HG02981 (cell line): Measurements from ENCODE around the gene PLLP.

ENCODE experiments used
- ATAC-seq: cut with Tn5 transposase; IDR thresholded peaks from one replicate; pipeline ENCODE4 v1.9.1; 2021; ENCODE audit warnings: mild to moderate bottlenecking, moderate library complexity; ENCODE audit not compliant: unreplicated experiment

PLLP gene

DNA sequence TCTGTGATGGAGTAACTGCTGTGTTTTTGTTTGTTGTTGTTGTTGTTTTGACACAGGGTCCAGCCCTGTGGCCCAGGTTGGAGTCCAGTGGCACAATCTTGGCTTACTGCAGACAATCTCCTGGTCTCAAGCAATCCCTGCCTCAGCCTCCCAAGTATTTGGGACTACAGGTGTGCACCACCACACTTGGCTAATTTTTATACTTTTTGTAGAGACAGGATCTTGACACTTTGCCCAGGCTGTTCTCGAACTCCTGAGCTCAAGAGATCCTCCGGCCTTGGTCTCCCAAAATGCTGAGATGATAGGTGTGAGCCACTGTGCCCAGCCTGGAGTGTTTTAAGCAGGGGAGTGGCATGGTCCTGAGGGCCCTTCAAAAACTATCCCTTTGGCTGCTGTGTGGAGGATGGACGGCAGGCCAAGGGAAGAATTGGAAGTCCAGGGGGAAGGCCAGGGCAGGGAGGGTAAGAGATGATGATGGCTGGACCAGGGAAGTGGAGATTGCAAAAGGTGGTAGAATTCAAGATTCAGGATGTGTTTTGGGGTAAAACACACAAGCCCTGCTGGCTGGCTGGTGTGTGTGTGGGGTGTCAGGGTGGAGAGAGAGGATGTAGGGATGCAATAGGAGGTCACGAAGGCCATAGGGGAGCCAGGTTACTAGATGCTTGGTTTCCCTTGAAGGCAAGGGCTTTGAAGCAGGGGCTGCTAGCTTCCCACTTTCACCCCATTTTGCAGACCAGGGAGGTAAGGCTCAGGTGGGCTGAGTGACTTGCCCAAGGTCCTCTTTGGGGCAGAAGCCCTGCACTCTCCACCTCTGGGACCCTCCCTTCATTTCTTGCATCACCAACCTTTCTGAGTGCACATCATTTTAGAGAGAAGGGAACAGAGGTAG lies 18.8 kb upstream of the PLLP start:
- ATAC-seq: no peak

- no peak for ATAC-seq
Observed at GRCh38 chr16:57301126-57301817, 16.8 kb upstream of the PLLP start.

GRCh38 chr16:57300387-57301125 lies 16.1 kb upstream of the PLLP start:
- ATAC-seq: peak; percentile 83

- peak; percentile 43 for ATAC-seq
Observed at GRCh38 chr16:57299719-57300386, 15.4 kb upstream of the PLLP start.

DNA sequence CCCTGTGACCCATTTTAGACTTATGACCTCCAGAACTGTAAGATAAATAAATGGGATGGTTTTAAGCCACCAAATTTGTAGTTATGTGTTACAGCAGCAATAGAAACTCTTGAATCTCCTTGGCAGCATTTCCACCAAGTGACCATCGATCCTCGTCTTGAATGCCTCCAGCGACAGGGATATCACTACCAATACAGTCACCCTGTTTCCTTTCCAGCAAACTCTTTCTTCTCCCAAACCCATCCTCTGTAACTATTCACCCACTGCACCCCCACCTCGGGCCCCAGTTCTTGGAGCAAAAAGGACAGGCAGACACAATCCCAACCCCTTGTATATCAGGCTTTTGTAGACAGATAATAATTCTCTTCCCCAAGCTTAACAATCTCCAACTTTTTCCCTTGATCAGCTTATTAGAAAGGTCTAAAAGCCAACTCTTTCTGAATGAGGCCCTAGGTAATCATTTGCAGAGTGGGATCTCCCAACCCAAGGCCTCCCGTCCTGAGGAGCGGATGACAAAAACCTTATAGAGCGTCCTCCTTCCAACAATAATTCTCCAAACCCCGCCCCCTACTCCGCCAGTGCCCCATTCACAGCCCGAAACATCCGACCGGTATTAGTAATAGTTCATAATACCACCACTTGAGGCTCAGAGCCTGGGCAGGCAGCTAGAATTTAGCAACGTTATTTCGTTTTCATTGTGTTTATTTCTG lies 14.7 kb upstream of the PLLP start:
- peak; percentile 25 for ATAC-seq

- ATAC-seq: no peak
Observed at GRCh38 chr16:57297856-57298255, 13.4 kb upstream of the PLLP start.

- no peak for ATAC-seq
Observed at GRCh38 chr16:57289391-57290257, 5.2 kb upstream of the PLLP start.

- ATAC-seq: no peak
Observed at GRCh38 chr16:57285379-57285778, 907 bp upstream of the PLLP start.

- no peak for ATAC-seq
Observed at GRCh38 chr16:57284952-57285363, 486 bp upstream of the PLLP start.

- no peak for ATAC-seq
Observed at GRCh38 chr16:57283959-57284208, 588 bp downstream of the PLLP start.

DNA sequence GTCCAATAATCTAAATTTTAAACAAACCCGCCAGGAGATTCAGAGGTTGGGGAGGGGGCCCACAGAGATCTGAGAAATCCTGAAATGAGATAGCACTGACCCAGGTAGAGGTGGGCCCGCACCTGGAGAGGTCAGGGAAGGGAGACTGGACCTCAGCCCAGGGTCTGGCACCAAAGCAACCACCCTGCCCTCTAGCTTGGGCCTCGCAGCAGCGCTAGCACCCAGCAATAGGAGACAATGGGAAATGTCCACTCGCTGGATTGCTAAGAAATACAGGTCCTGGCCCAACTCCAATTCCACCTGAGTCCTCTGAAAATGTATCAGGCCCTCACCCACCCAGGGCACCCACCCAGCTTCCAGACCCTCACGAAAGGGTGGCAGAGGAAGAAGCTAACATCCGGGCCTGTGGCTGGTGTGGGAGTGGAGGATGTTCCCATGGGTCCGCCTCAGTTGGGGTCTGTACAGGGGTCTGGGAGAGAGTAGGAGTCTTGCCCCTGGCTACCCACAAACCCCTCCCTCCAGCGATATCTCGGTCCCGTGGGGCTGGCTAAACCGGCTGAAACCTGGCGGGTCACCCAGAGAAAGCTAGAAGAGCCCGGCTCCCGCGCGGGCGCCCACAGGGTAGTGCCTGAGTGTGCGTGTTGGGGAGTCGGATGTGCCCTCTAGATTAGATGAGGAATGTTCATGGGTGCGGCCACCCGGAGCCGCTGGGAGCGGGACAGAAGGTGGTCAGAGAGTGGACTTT lies 1.1 kb downstream of the PLLP start:
- ATAC-seq: no peak

GRCh38 chr16:57282510-57283213 lies 1.8 kb downstream of the PLLP start:
- ATAC-seq: no peak

- no peak for ATAC-seq
Observed at GRCh38 chr16:57281791-57282190, 2.7 kb downstream of the PLLP start.

GRCh38 chr16:57279780-57280638 lies 4.5 kb downstream of the PLLP start:
- ATAC-seq: no peak

- no peak for ATAC-seq
Observed at GRCh38 chr16:57278494-57278893, 6.0 kb downstream of the PLLP start.

DNA sequence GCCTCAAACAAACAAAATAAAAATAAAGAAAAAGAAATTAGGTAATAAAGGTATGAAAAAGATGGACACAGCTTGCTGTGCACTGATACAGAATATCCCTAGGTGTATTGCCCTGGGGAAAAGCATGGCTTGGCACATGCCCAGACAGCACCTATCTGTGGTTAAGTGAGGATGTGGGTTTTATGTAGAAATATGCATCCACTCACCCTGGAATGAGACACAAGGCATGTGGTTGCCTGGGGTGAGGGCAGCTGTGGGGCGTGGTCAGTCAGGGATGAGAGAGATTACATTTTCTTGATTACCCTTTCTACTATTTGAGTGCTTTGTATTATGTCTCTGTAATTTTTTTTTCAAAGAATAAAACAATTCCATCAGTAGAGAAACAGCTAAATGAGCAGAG lies 6.9 kb downstream of the PLLP start:
- no peak for ATAC-seq

DNA sequence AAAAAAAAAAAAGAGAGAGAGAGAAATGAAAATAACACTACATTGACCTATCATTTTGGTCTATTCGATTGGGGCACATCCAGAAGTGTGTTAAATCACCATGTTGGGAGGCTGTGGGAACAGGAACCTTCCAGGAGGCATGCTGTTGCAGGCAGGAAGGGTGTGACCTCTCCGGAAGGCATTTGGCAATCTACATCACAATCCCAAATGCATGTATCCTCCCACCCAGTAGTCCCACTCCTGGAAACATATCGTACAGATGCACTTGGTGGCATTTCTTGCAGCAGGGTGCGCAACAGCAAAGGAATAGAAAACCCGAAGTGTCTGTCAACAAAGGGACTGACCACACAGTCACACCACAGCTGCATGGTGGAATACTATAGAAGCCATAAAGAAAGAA lies 7.9 kb downstream of the PLLP start:
- no peak for ATAC-seq
